Osteocyte (in vitro differentiated cells): ENCODE measurements around the gene PYGB. TPM values are rescaled to one million over a fixed set of nuclear protein-coding genes. Genes with fewer than 3 reads are reported as not detected.

Experiments used
- DNase-seq: peaks from one replicate; pipeline ENCODE4 v3.0.0; 2021; ENCODE audit warnings: mixed read lengths; ENCODE audit not compliant: unreplicated experiment; ENCODE audit errors: extremely low spot score
- H3K27ac Mint-ChIP-seq: one replicate; pipeline ENCODE4 v1.8.0; 2021; ENCODE audit warnings: mild to moderate bottlenecking, mixed read lengths; ENCODE audit not compliant: unreplicated experiment
- H3K27me3 Mint-ChIP-seq: one replicate; pipeline ENCODE4 v1.8.0; 2021; ENCODE audit warnings: mixed read lengths; ENCODE audit not compliant: unreplicated experiment
- H3K36me3 Mint-ChIP-seq: one replicate; pipeline ENCODE4 v1.8.0; 2021; ENCODE audit warnings: mixed read lengths; ENCODE audit not compliant: unreplicated experiment
- H3K4me1 Mint-ChIP-seq: one replicate; pipeline ENCODE4 v1.8.0; 2021; ENCODE audit warnings: mixed read lengths; ENCODE audit not compliant: unreplicated experiment
- H3K4me3 Mint-ChIP-seq: one replicate; pipeline ENCODE4 v1.8.0; 2021; ENCODE audit warnings: mild to moderate bottlenecking, moderate library complexity, mixed read lengths; ENCODE audit not compliant: unreplicated experiment
- H3K9me3 Mint-ChIP-seq: one replicate; pipeline ENCODE4 v1.8.0; 2021; ENCODE audit warnings: mixed read lengths; ENCODE audit not compliant: unreplicated experiment
- CTCF ChIP-seq: fragments of 200-600 bp; sonication (generic); IDR thresholded peaks from 2 replicates; pipeline ENCODE4 v1.5.0; 2021; ENCODE audit warnings: antibody characterized with exemption, mild to moderate bottlenecking, moderate library complexity
- total RNA-seq: library from RNA; stranded (reverse); gene quantifications from 2 replicates; pipeline ENCODE4 v1.2.1, GENCODE V29; 2021

PYGB gene
- total RNA-seq, 1 donor from 2014 or later: 234 TPM

GRCh38 chr20:25301357-25301920, 53.6 kb downstream of the PYGB start:
- no peaks in the 10 kb centered on the region for H3K27me3 Mint-ChIP-seq
- H3K4me1 Mint-ChIP-seq: peaks cover 20% of the 10 kb centered on the region
- TF ChIP-seq CTCF: no peak
- no peak overlapping the region for H3K27ac Mint-ChIP-seq
- no peak for DNase-seq
- no peak overlapping the region for H3K4me3 Mint-ChIP-seq
- H3K9me3 Mint-ChIP-seq: no peaks in the 10 kb centered on the region
- H3K36me3 Mint-ChIP-seq: peaks cover 7% of the 10 kb centered on the region

DNA sequence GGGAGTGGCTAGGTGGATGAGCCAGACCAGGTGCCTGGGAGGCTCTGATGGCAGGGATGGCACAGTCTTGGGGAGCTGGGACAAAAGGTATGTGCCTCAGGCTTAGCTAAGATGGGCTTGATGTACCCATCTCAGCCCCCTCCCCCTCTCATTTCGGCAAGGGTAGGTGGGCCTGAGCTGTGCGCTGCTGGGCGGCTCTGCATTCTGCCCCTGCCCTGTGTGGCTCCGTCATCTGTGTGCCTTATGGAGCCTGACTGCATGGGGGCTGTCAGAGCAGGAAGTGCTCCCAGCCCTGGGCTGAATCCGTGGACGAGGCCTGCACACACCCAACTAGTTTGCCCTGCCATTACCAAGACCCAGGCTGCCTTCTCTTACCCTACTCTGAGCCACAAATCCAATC, 54.7 kb downstream of the PYGB start:
- H3K9me3 Mint-ChIP-seq: no peaks in the 10 kb centered on the region
- DNase-seq: no peak
- H3K4me3 Mint-ChIP-seq: no peak overlapping the region
- H3K27ac Mint-ChIP-seq: no peak overlapping the region
- H3K4me1 Mint-ChIP-seq: peaks cover 8% of the 10 kb centered on the region
- peaks cover 7% of the 10 kb centered on the region for H3K36me3 Mint-ChIP-seq
- no peak for TF ChIP-seq CTCF
- H3K27me3 Mint-ChIP-seq: no peaks in the 10 kb centered on the region

DNA sequence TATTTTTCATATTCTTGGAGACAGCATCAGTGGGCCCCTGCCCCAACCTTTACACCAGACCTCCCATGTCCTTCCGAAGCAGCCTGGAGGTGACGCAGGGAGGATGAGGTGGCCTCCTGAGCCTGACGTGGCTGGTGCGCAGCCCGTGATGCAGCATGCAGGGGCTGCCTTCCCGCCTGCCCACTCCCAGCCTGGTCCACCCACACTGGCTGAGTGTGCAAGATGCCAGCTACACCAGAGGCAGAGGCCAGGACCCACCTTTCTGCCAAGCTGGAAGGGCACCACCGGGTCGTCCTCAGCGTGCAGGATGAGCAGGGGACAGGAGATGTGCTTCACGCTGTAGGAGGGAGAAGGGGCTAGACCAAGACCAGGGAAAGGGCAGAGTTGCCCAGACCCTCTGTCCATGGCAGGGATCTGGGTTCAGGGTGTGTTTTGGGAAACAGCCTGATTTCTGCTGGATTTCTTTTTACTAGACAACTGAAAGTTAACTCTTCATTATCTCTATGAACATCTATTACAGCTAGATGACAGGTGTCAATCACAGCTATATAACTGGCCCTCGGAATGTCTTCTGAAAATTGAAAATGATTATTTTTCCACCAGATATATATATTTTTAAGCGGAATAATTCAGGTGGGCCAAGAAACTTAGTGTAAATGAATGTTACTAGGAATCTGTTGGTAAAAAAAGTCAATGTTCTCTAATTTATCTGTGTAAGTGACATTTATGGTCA, 55.6 kb downstream of the PYGB start:
- Mint-ChIP-seq H3K4me3 (no peak overlapping the region), H3K27me3 (no peaks in the 10 kb centered on the region), H3K27ac (no peak overlapping the region), H3K9me3 (no peaks in the 10 kb centered on the region), H3K36me3 (peaks cover 3% of the 10 kb centered on the region), H3K4me1 (peaks cover 5% of the 10 kb centered on the region)
- no peak for TF ChIP-seq CTCF
- no peak for DNase-seq

- no peaks in the 10 kb centered on the region for H3K36me3 Mint-ChIP-seq
- DNase-seq: no peak
- H3K27me3 Mint-ChIP-seq: no peaks in the 10 kb centered on the region
- no peak overlapping the region for H3K27ac Mint-ChIP-seq
- peaks cover 10% of the 10 kb centered on the region for H3K4me1 Mint-ChIP-seq
- no peak overlapping the region for H3K4me3 Mint-ChIP-seq
- no peaks in the 10 kb centered on the region for H3K9me3 Mint-ChIP-seq
- no peak for TF ChIP-seq CTCF
These were observed 56.2 kb downstream of the PYGB start for GRCh38 chr20:25304025-25304549.
